H9 (cell line): Measurements from ENCODE around the gene DBN1. TPM values are rescaled to one million over a fixed set of nuclear protein-coding genes. Genes with fewer than 3 reads are reported as not detected.

Source experiments
- DNase-seq: peaks from one replicate; pipeline ENCODE4 v3.0.0-alpha.2; 2017
- H2AFZ ChIP-seq: one replicate; pipeline ENCODE4 v1.6.1; 2013; ENCODE audit warnings: mild to moderate bottlenecking, low read length, control low read depth, moderate library complexity
- H2AK5ac ChIP-seq: 2 replicates; pipeline ENCODE4 v1.6.1; 2013; ENCODE audit warnings: low read length, control low read depth, mixed read lengths; ENCODE audit not compliant: insufficient read length
- H2BK120ac ChIP-seq: one replicate; pipeline ENCODE4 v1.6.1; 2013; ENCODE audit warnings: low read depth, mild to moderate bottlenecking, low read length, control low read depth, inconsistent platforms; ENCODE audit not compliant: poor library complexity, severe bottlenecking
- H2BK12ac ChIP-seq: 2 replicates; pipeline ENCODE4 v1.6.1; 2013; ENCODE audit warnings: low read length, control low read depth, mixed read lengths, low read depth; ENCODE audit not compliant: insufficient read length
- H2BK15ac ChIP-seq: 2 replicates; pipeline ENCODE4 v1.6.1; 2013; ENCODE audit warnings: low read depth, low read length, control low read depth
- H2BK20ac ChIP-seq: one replicate; pipeline ENCODE4 v1.6.1; 2013; ENCODE audit warnings: low read depth, mild to moderate bottlenecking, low read length, control low read depth, inconsistent platforms; ENCODE audit not compliant: poor library complexity, severe bottlenecking
- H2BK5ac ChIP-seq: 2 replicates; pipeline ENCODE4 v1.6.1; 2013; ENCODE audit warnings: low read length, control low read depth, mixed read lengths; ENCODE audit not compliant: insufficient read length
- H3K14ac ChIP-seq: 2 replicates; pipeline ENCODE4 v1.6.1; 2013; ENCODE audit warnings: low read length, control low read depth; ENCODE audit not compliant: insufficient read depth
- H3K18ac ChIP-seq: 2 replicates; pipeline ENCODE4 v1.6.1; 2013; ENCODE audit warnings: low read depth, mild to moderate bottlenecking, mixed read lengths, low read length, control low read depth; ENCODE audit not compliant: insufficient read length
- H3K23ac ChIP-seq: 2 replicates; pipeline ENCODE4 v1.6.1; 2013; ENCODE audit warnings: low read length, control low read depth, mixed read lengths, low read depth; ENCODE audit not compliant: insufficient read length
- H3K23me2 ChIP-seq: 2 replicates; pipeline ENCODE4 v1.6.1; 2013; ENCODE audit warnings: low read depth, mild to moderate bottlenecking, mixed read lengths, low read length, control low read depth; ENCODE audit not compliant: insufficient read length, poor library complexity, severe bottlenecking
- H3K27ac ChIP-seq: 2 replicates; pipeline ENCODE4 v1.5.1; 2013; ENCODE audit warnings: low read length, control low read depth, mixed read lengths, low read depth; ENCODE audit not compliant: insufficient read length
- H3K27me3 ChIP-seq: 2 replicates; pipeline ENCODE4 v1.6.1; 2013; ENCODE audit warnings: low read length, control low read depth, inconsistent platforms; ENCODE audit not compliant: insufficient read depth
- H3K4ac ChIP-seq: 2 replicates; pipeline ENCODE4 v1.6.1; 2013; ENCODE audit warnings: low read depth, mild to moderate bottlenecking, control low read depth, inconsistent platforms, low read length, moderate library complexity
- H3K4me1 ChIP-seq: 2 replicates; pipeline ENCODE4 v1.6.1; 2013; ENCODE audit warnings: low read length, control low read depth, inconsistent platforms; ENCODE audit not compliant: insufficient read depth
- H3K4me2 ChIP-seq: 2 replicates; pipeline ENCODE4 v1.6.1; 2013; ENCODE audit warnings: low read length, control low read depth, mixed read lengths; ENCODE audit not compliant: insufficient read length, insufficient read depth
- H3K56ac ChIP-seq: 2 replicates; pipeline ENCODE4 v1.6.1; 2013; ENCODE audit warnings: low read depth, mild to moderate bottlenecking, mixed read lengths, low read length, control low read depth; ENCODE audit not compliant: insufficient read length
- H3K79me1 ChIP-seq: 2 replicates; pipeline ENCODE4 v1.6.1; 2013; ENCODE audit warnings: low read depth, mild to moderate bottlenecking, moderate library complexity, low read length, control low read depth, inconsistent platforms; ENCODE audit not compliant: insufficient read depth, poor library complexity, severe bottlenecking
- H3K79me2 ChIP-seq: 2 replicates; pipeline ENCODE4 v1.6.1; 2013; ENCODE audit warnings: low read length, control low read depth, inconsistent platforms; ENCODE audit not compliant: insufficient read depth
- H3K9ac ChIP-seq: 2 replicates; pipeline ENCODE4 v1.6.1; 2013; ENCODE audit warnings: low read length, control low read depth, mixed read lengths; ENCODE audit not compliant: insufficient read length; ENCODE audit errors: extremely low read depth
- H3K9me3 ChIP-seq: one replicate; pipeline ENCODE4 v1.6.1; 2013; ENCODE audit warnings: low read depth, low read length, inconsistent platforms; ENCODE audit not compliant: control insufficient read depth
- H3T11ph ChIP-seq: one replicate; pipeline ENCODE4 v1.6.1; 2013; ENCODE audit warnings: mild to moderate bottlenecking, low read length, control low read depth, inconsistent platforms
- H4K20me1 ChIP-seq: one replicate; pipeline ENCODE4 v1.6.1; 2013; ENCODE audit not compliant: control insufficient read depth, insufficient read length, insufficient read depth
- H4K5ac ChIP-seq: 2 replicates; pipeline ENCODE4 v1.6.1; 2013; ENCODE audit warnings: low read depth, mild to moderate bottlenecking, mixed read lengths, low read length, control low read depth; ENCODE audit not compliant: insufficient read length
- H4K8ac ChIP-seq: replicated peaks from 2 replicates; pipeline ENCODE4 v1.6.1; 2013; ENCODE audit warnings: low read length, control low read depth, mixed read lengths, low read depth; ENCODE audit not compliant: insufficient read length
- H4K91ac ChIP-seq: 2 replicates; pipeline ENCODE4 v1.6.1; 2013; ENCODE audit warnings: low read depth, mild to moderate bottlenecking, moderate library complexity, mixed read lengths, low read length, control low read depth; ENCODE audit not compliant: insufficient read length
- H3K27ac Mint-ChIP-seq, 3 experiments: 2 replicates in 2 of 3; 3 replicates in 1 of 3; pipeline ENCODE4 v1.8.0; 2020 to 2021; ENCODE audit warnings: mixed read lengths in 3 of 3, mild to moderate bottlenecking in 1 of 3, moderate library complexity in 1 of 3
- H3K27me3 Mint-ChIP-seq: 2 replicates; pipeline ENCODE4 v1.8.0; 2021; ENCODE audit warnings: low read depth, mild to moderate bottlenecking, moderate library complexity, mixed read lengths
- H3K36me3 Mint-ChIP-seq, 3 experiments: 2 replicates in 2 of 3; 3 replicates in 1 of 3; pipeline ENCODE4 v1.8.0; 2020 to 2021; ENCODE audit warnings: low read depth in 3 of 3, mixed read lengths in 3 of 3; ENCODE audit not compliant: insufficient read depth in 1 of 3
- H3K4me1 Mint-ChIP-seq, 2 experiments: 2 replicates each; pipeline ENCODE4 v1.8.0; 2020; ENCODE audit warnings: mixed read lengths in 2 of 2
- H3K4me3 Mint-ChIP-seq, 2 experiments: 2 replicates in 1 of 2; 3 replicates in 1 of 2; pipeline ENCODE4 v1.8.0; 2020 to 2021; ENCODE audit warnings: mild to moderate bottlenecking in 2 of 2, mixed read lengths in 2 of 2, moderate library complexity in 1 of 2
- H3K9me3 Mint-ChIP-seq, 2 experiments: 2 replicates in 1 of 2; 3 replicates in 1 of 2; pipeline ENCODE4 v1.8.0; 2020; ENCODE audit warnings: mild to moderate bottlenecking in 2 of 2, mixed read lengths in 2 of 2, moderate library complexity in 1 of 2
- WGBS: extraction: QIAGEN DNeasy Blood & Tissue Kit; methylation state at CpG from one replicate; pipeline ENCODE4 v1.1.7; 2013; ENCODE audit warnings: missing lambda C conversion rate, low lambda C conversion rate, mixed read lengths; ENCODE audit not compliant: insufficient read length; ENCODE audit errors: extremely low coverage; 5-methylcytosine and 5-hydroxymethylcytosine counted together
- total RNA-seq: library from RNA; stranded (reverse); gene quantifications from 2 replicates; pipeline ENCODE4 v1.2.1, GENCODE V29; 2021
- TF ChIP-seq, protein P1 (sequence below): fragments of 200-600 bp; sonication (generic); conservative IDR thresholded peaks from 3 replicates; pipeline ENCODE4 v1.8.0; 2021; ENCODE audit warnings: antibody characterized with exemption, mild to moderate bottlenecking

DBN1 gene
- total RNA-seq, 1 experiment from 2014 or later = 340 TPM

- Mint-ChIP-seq H3K27ac (no peak overlapping the region), H3K36me3 (peaks cover 6 to 52% (median 45%) of the 10 kb centered on the region in 3 experiments; a peak in 6 of 7 replicates), H3K4me1 (peaks cover 13 to 22% of the 10 kb centered on the region in 2 experiments), H3K4me3 (no peak overlapping the region), H3K27me3 (no peaks in the 10 kb centered on the region), H3K9me3 (no peaks in the 10 kb centered on the region)
- Histone ChIP-seq H3K4ac (no peak overlapping the region), H3K27ac (no peak overlapping the region), H4K91ac (no peak overlapping the region), H2BK5ac (no peak overlapping the region), H3K9ac (no peak overlapping the region), H4K20me1 (peaks cover 2% of the 10 kb centered on the region), H2AK5ac (no peak overlapping the region), H3K14ac (no peak overlapping the region), H3K27me3 (no peaks in the 10 kb centered on the region), H3K23me2 (peaks cover 4% of the 10 kb centered on the region), H3T11ph (no peak overlapping the region), H2BK20ac (no peak overlapping the region), H2BK15ac (no peak overlapping the region), H3K18ac (no peak overlapping the region), H3K79me1 (no peaks in the 10 kb centered on the region), H3K23ac (no peak overlapping the region), H2BK12ac (no peak overlapping the region), H4K5ac (no peak overlapping the region), H3K79me2 (no peaks in the 10 kb centered on the region; the same call in 1 of the 2 replicates), H2BK120ac (no peak overlapping the region), H2AFZ (no peak overlapping the region), H3K9me3 (no peaks in the 10 kb centered on the region), H4K8ac (no peak overlapping the region), H3K56ac (no peak overlapping the region), H3K4me2 (no peak overlapping the region), H3K4me1 (no peaks in the 10 kb centered on the region; the same call in 1 of the 2 replicates)
- DNase-seq = no peak
- TF ChIP-seq, protein P1, sequence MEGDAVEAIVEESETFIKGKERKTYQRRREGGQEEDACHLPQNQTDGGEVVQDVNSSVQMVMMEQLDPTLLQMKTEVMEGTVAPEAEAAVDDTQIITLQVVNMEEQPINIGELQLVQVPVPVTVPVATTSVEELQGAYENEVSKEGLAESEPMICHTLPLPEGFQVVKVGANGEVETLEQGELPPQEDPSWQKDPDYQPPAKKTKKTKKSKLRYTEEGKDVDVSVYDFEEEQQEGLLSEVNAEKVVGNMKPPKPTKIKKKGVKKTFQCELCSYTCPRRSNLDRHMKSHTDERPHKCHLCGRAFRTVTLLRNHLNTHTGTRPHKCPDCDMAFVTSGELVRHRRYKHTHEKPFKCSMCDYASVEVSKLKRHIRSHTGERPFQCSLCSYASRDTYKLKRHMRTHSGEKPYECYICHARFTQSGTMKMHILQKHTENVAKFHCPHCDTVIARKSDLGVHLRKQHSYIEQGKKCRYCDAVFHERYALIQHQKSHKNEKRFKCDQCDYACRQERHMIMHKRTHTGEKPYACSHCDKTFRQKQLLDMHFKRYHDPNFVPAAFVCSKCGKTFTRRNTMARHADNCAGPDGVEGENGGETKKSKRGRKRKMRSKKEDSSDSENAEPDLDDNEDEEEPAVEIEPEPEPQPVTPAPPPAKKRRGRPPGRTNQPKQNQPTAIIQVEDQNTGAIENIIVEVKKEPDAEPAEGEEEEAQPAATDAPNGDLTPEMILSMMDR = no peak
- no CpG with 5 or more reads among the region's 29 CpGs for WGBS
Measured at GRCh38 chr5:177431317-177432142, 41.9 kb downstream of the DBN1 start.
